ENCODE results near the gene NLRP1.

- TF ChIP-seq MXI1 (conservative IDR thresholded peaks at IDR 0.05; ENCODE audit: poor library complexity, severe bottlenecking) (no peak), CTCF (IDR thresholded peaks at IDR 0.05; ENCODE audit: poor library complexity, severe bottlenecking) (no peak), POLR2AphosphoS5 (IDR thresholded peaks at IDR 0.05) (no peak), EZH2 (IDR thresholded peaks at IDR 0.05; ENCODE audit: borderline replicate concordance, insufficient read depth, low read length, poor library complexity, severe bottlenecking) (no peak), EP300 (conservative IDR thresholded peaks at IDR 0.05; ENCODE audit: poor library complexity, severe bottlenecking) (no peak)
Observed at GRCh38 chr17:5605452-5605851, 21.1 kb upstream of the NLRP1 start.
